Neural crest cell (in vitro differentiated cells): ENCODE measurements around the gene OR52D1. TPM values are rescaled to one million over a fixed set of nuclear protein-coding genes. Genes with fewer than 3 reads are reported as not detected.

ENCODE experiments used
- DNase-seq: peaks from one replicate; pipeline ENCODE4 v3.0.0; 2021; ENCODE audit warnings: low read depth, mixed read lengths, low spot score
- H3K27ac Mint-ChIP-seq: one replicate; pipeline ENCODE4 v1.8.0; 2021; ENCODE audit warnings: mild to moderate bottlenecking, mixed read lengths; ENCODE audit not compliant: unreplicated experiment
- H3K27me3 Mint-ChIP-seq: 2 replicates; pipeline ENCODE4 v1.8.0; 2021; ENCODE audit warnings: low read depth, mild to moderate bottlenecking, mixed read lengths
- H3K36me3 Mint-ChIP-seq: 2 replicates; pipeline ENCODE4 v1.8.0; 2021; ENCODE audit warnings: low read depth, mild to moderate bottlenecking, mixed read lengths
- H3K4me1 Mint-ChIP-seq: 2 replicates; pipeline ENCODE4 v1.8.0; 2021; ENCODE audit warnings: mixed read lengths
- H3K4me3 Mint-ChIP-seq: one replicate; pipeline ENCODE4 v1.8.0; 2021; ENCODE audit warnings: mild to moderate bottlenecking, mixed read lengths
- H3K9me3 Mint-ChIP-seq: 2 replicates; pipeline ENCODE4 v1.8.0; 2021; ENCODE audit warnings: mixed read lengths
- total RNA-seq: library from RNA; stranded (reverse); gene quantifications from 2 replicates; pipeline ENCODE4 v1.2.1, GENCODE V29; 2021
- TF ChIP-seq, protein P1 (sequence below): fragments of 200-600 bp; sonication (generic); conservative IDR thresholded peaks from 2 replicates; pipeline ENCODE4 v1.5.0; 2021; ENCODE audit warnings: antibody characterized with exemption, mild to moderate bottlenecking

OR52D1 gene
- total RNA-seq, 1 donor from 2014 or later = not detected

DNA sequence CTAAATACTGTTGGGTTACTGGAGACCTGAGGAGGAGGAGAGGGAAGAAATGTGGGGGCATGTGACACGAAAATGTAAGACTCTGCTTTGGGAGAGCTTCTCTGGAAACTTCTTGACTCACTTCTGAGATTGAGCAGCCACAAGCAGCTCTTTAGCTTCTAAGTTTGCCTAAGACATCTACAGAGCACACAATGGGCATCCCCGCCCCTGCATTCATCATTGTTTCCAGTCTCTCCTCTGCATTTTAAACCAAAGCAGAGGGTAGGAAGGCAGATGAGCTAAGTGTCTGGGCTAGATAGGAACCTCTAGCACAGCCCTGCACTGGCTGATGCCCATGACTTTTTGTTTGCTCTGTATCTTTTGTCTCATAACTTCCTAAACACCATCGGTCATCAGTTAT is 2.1 kb upstream of the OR52D1 start:
- H3K36me3 Mint-ChIP-seq = no peaks in the 10 kb centered on the region
- no peak overlapping the region for H3K27ac Mint-ChIP-seq
- H3K9me3 Mint-ChIP-seq = no peaks in the 10 kb centered on the region
- TF ChIP-seq, protein P1, sequence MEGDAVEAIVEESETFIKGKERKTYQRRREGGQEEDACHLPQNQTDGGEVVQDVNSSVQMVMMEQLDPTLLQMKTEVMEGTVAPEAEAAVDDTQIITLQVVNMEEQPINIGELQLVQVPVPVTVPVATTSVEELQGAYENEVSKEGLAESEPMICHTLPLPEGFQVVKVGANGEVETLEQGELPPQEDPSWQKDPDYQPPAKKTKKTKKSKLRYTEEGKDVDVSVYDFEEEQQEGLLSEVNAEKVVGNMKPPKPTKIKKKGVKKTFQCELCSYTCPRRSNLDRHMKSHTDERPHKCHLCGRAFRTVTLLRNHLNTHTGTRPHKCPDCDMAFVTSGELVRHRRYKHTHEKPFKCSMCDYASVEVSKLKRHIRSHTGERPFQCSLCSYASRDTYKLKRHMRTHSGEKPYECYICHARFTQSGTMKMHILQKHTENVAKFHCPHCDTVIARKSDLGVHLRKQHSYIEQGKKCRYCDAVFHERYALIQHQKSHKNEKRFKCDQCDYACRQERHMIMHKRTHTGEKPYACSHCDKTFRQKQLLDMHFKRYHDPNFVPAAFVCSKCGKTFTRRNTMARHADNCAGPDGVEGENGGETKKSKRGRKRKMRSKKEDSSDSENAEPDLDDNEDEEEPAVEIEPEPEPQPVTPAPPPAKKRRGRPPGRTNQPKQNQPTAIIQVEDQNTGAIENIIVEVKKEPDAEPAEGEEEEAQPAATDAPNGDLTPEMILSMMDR = no peak
- DNase-seq = no peak
- H3K4me3 Mint-ChIP-seq = no peak overlapping the region
- H3K4me1 Mint-ChIP-seq = no peaks in the 10 kb centered on the region
- H3K27me3 Mint-ChIP-seq = peaks cover 2% of the 10 kb centered on the region

DNA sequence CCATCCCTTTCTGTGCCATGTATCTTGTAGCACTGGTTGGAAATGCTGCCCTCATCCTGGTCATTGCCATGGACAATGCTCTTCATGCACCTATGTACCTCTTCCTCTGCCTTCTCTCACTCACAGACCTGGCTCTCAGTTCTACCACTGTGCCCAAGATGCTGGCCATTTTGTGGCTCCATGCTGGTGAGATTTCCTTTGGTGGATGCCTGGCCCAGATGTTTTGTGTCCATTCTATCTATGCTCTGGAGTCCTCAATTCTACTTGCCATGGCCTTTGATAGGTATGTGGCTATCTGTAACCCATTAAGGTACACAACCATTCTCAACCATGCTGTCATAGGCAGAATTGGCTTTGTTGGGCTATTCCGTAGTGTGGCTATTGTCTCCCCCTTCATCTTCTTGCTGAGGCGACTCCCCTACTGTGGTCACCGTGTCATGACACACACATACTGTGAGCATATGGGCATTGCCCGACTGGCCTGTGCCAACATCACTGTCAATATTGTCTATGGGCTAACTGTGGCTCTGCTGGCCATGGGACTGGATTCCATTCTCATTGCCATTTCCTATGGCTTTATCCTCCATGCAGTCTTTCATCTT is 414 bp downstream of the OR52D1 start:
- no peak for DNase-seq
- Mint-ChIP-seq H3K27me3 (peaks cover 4% of the 10 kb centered on the region), H3K4me3 (no peak overlapping the region), H3K36me3 (no peaks in the 10 kb centered on the region), H3K27ac (no peak overlapping the region), H3K9me3 (no peaks in the 10 kb centered on the region), H3K4me1 (no peaks in the 10 kb centered on the region)
- TF ChIP-seq, protein P1 = no peak

- Mint-ChIP-seq H3K4me3 (no peak overlapping the region), H3K36me3 (no peaks in the 10 kb centered on the region), H3K27ac (no peak overlapping the region), H3K27me3 (peaks cover 3% of the 10 kb centered on the region), H3K9me3 (no peaks in the 10 kb centered on the region), H3K4me1 (no peaks in the 10 kb centered on the region)
- TF ChIP-seq, protein P1 = no peak
- no peak for DNase-seq
These were observed 1.3 kb downstream of the OR52D1 start for GRCh38 chr11:5489576-5490357.

DNA sequence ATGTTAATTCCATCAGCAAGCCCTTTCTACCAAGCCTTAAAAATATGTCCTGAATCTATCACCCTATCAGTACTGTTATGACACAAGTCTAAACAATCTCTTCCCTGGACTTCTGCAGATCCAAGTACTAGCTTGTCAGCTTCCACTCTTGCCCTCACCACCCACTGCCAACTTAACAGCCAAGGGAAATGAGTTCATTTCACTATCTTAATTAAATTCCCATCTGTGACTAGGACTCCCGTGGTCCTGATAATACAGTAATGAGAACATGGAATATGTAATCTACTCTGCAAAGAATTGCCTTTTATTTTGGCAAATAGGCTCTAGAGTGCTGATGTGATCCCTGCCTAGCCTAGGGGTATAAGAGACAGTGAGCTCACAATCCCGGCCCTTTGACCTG is 11.2 kb downstream of the OR52D1 start:
- TF ChIP-seq, protein P1 = no peak
- Mint-ChIP-seq H3K4me3 (no peak overlapping the region), H3K36me3 (no peaks in the 10 kb centered on the region), H3K27ac (no peak overlapping the region), H3K4me1 (no peaks in the 10 kb centered on the region), H3K9me3 (peaks cover 2% of the 10 kb centered on the region), H3K27me3 (peaks cover 2% of the 10 kb centered on the region)
- no peak for DNase-seq

- no peak for DNase-seq
- TF ChIP-seq, protein P1 = no peak
- Mint-ChIP-seq H3K27ac (no peak overlapping the region), H3K9me3 (peaks cover 2% of the 10 kb centered on the region), H3K36me3 (no peaks in the 10 kb centered on the region), H3K4me3 (no peak overlapping the region), H3K27me3 (peaks cover 2% of the 10 kb centered on the region), H3K4me1 (no peaks in the 10 kb centered on the region)
These were observed 11.9 kb downstream of the OR52D1 start for GRCh38 chr11:5500393-5500801.
